NB4 (cell line): ENCODE measurements around the gene KEL.

Source experiments
- CTCF ChIP-seq: IDR thresholded peaks from one replicate; pipeline ENCODE4 v1.5.1; 2012; ENCODE audit warnings: low read depth, low read length
- MAX ChIP-seq: IDR thresholded peaks from 2 replicates; pipeline ENCODE4 v1.6.1; 2011; ENCODE audit warnings: low read depth, low read length
- POLR2A ChIP-seq: IDR thresholded peaks from 2 replicates; pipeline ENCODE4 v1.6.1; 2011; ENCODE audit warnings: mild to moderate bottlenecking; ENCODE audit not compliant: insufficient read length; ENCODE audit errors: extremely low read depth

GRCh38 chr7:142950235-142950634, 11.9 kb downstream of the KEL start:
- TF ChIP-seq CTCF (no peak), POLR2A (no peak), MAX (no peak)
